Activated T-cell treated with anti-CD3 and anti-CD28 coated beads for 24 hours (primary cell): ENCODE results near the gene CACNA1C.

ENCODE experiments used
- DNase-seq: peaks from one replicate; pipeline ENCODE4 v3.0.0-alpha.2; 2020; ENCODE audit warnings: low read depth

CACNA1C gene

DNA sequence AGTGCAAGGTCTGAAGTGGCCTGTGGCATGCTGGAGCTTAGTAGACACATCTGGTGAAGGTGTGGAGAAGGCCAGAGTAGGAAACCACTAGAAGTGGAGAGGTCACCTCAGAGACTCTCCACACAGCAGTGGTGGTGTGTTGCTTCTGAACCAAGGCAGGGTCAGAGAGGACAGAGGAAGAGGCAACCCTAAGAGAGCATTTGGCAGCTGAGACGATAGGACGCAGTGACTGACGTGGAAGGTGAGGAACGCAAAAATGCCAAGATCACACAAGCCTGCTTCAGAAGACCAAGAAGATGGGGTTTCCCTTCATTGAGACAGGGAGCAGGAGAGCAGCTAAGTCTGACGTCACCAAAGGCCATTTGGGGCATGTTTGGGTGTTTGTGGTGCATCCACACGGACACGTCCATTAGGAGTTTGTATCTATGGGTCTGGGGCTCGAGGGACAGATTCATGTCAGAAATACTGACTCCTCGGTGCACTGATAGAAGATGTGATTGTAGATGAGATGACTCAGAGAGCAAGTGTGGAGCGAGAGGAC, 338.1 kb downstream of the CACNA1C start:
- no peak for DNase-seq

- DNase-seq = no peak
These were observed 339.0 kb downstream of the CACNA1C start for GRCh38 chr12:2391740-2392331.

DNA sequence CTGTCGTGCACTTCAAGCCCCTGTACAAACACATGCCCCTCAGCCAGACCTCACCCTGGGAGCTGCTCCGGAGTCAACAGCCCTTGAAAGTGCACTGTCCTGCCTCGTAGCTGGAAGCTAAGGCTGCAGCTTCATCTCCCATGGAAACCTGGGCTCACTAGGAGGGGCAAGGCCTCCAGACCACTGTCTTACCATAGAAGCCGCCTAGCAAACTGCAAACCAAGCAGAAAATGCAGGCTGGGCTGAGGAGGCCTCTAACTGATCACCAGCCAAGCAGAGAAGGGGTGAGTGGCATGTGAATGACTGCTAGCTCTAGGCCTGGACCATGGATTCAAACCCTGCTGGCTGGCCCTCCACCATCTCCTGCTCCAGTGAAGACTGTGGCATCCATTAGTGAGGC, 340.2 kb downstream of the CACNA1C start:
- no peak for DNase-seq

- DNase-seq = no peak
These were observed 341.2 kb downstream of the CACNA1C start for GRCh38 chr12:2393996-2394395.

DNA sequence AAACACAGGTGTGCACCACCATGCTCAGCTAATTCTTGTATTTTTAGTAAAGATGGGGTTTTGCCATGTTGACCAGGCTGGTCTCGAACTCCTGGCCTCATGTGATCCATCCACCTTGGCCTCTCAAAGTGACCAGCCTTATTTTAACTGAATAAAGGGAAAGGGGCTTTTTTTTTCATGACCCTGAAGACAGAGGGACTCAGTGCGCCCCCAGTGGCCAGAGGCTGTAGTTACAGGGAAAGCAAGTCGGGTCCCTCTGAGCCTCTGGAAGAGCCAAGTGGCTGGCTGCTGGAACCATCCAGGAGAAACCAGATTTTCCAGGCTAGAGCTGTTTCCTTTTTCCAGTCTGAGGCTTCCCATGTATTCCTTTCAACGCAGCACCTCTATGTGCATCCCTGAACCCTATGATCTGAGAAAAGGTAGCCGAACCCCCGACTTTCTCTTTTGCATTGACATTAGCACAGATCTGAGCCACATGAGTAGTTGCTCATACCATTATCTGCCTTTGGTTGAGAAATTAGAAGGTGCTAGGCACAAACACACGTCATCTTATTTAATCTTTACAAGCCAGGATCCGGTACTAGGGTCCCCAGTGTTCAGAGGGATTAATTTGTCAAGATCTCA, 342.7 kb downstream of the CACNA1C start:
- peak; percentile 3 for DNase-seq

DNA sequence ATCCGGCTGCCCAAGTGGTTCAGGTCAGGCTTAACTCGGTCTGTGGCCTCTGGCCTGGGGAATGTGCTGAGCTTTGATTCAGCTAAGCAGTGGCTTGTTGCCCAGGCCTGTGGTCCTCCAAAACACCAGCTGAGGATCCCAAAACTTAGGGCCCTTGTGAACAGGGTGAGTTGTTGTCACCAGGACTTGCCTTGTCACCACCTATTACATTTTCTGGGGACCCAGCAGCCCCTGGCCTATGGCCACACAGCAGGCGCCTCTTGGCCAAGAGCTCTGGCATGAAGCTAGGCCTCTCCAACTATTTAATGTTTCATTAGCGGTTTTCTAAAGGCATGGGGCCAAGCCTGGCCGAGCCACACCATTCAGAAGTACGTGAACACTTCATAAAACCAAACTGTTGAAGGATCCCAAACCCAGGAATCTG, 343.7 kb downstream of the CACNA1C start:
- no peak for DNase-seq

DNA sequence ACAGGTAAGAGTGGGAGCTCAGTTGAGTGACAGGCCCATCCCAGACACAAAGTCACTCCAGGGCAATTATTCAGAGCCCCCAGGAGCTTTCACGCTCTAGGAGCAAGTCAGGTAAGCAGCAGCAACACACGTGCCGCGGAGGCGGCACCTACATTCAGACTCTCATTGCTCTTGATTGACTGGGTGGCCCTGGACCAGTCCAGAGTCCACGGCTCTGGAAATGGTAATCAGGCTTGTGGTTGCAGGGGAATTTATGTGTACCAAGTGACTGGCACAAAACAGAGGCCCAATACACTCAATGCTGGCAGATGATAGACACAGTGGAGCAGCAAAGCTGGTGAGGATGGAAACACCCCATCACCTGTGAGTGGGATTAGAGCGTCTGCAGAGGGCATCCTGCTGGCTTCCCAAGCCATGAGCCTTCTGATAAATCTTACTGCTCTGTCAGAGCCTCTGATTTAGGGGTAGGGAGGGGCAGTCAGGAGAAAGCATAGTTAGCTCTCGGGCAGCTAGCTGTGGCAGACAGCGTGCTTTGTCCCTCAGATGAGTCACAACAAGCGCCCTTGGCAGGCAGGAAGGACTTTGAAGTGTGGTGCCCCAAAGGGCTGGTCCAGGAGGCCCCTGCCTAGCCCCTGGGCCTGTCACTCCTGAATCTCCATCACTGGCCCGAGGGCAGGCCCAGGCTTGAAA, 344.7 kb downstream of the CACNA1C start:
- no peak for DNase-seq

DNA sequence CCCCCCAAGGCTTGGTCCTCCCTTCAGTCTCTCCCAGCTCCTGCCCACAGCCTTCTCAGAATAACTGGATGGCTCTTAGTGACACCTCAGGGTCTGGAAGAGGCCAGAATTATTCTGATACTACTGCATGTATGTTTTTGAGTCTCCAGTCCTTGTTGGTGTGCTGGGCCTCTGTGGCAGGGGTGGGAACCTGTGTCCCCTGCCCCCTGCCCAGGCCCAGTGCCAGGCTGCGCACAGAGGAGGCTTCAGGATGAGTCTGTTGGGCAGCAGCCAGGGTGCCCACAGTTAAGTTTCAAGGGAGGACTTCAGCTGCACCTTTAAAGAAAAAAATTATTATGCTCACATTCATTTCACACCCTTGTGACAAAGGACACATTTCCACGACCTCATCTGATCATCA, 348.3 kb downstream of the CACNA1C start:
- no peak for DNase-seq

DNA sequence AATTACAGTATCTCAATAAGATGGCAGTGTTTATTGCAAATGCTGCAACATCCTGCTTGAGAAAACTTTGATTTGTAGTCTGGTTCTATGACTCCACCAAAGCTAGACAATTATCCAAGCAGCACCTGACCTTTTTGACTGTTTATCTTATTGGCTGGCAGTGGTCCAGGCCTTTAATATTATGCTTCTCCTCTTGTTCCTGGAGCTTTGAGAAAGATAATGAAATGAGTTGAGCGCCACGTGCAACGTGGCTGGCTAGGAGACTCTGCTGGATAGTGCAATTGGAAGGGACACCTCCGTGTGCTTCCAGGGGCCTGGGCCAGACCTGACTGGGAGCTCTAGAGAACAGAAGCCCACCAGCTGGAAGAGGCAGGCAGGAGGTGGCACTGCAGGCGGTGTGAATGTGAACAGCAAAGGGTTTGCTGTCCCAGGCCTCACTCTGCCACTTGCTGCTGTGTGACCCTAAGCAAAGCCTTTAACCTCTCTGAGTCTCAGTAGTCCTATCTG, 349.3 kb downstream of the CACNA1C start:
- no peak for DNase-seq

GRCh38 chr12:2403221-2403976, 350.6 kb downstream of the CACNA1C start:
- DNase-seq = no peak

DNA sequence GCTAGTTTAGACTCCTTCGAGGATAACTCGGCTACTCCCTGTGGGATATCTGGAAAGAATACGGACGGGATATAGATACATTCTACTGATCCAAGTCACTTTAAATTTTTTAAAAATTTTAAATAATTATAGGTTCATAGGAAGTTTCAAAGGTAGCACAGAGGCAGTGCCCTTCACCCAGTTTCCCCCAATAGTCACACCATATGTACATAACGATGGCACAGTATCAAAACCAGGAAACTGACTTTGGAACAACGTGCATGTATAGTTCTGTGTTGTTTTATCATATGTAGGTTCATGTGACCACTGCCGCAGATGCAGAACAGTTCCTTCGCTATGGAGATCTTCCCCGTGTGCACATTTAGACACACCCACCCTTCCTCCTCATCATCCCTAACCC, 352.3 kb downstream of the CACNA1C start:
- DNase-seq = no peak

- DNase-seq = no peak
These were observed 354.1 kb downstream of the CACNA1C start for GRCh38 chr12:2406903-2407302.

- no peak for DNase-seq
These were observed 355.5 kb downstream of the CACNA1C start for GRCh38 chr12:2408262-2408661.

- no peak for DNase-seq
These were observed 357.0 kb downstream of the CACNA1C start for GRCh38 chr12:2409656-2410265.

DNA sequence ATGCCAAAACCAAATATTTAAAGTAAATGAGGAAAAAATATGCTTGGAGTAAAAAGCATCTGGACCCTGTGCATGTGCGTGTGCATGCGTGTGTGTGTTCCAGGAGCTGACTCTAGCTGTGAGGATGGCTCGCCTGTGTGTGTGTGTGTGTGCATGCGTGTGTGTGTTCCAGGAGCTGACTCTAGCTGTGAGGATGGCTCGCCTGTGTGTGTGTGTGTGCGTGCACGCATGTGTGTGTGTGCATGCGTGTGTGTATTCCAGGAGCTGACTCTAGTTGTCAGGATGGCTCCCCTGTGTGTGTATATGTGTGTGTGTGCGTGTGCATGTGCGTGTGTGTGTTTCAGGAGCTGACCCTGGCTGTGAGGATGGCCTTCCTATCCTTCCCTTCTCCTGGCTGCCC, 357.7 kb downstream of the CACNA1C start:
- no peak for DNase-seq

GRCh38 chr12:2411011-2411410, 358.2 kb downstream of the CACNA1C start:
- DNase-seq = no peak

DNA sequence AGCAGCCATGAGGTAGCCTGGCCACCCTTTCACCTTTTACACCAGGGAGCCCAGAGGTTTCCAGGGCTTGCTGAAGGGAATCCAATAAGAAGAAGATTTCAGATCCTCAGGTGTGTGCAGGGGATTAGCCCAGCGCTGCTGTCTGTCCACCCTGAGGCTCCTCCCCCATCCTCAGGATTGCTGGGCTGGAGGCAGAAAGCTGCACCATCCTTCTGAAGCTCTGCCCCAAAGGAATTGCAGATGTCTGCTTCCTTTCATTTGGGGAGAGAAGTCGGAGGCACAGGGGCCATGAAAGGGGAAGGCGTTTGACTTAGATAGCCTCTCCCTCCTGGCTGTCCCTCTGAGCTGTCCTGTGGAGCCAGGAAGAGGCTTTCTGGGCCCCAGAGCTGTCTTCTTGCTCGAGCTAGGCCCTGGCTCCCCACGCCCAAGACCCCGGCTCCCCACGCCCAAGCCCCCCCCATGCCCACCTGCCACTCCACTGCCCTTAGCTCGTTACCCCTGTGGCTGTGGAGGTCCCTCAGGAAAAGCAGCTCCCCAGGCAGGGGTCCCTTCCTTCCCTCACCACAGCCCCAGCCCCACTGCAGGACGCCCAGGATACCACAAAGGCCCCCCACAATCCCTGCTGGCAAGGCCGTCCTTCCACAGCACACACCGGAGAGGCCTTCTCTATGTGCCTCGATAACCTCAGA, 359.0 kb downstream of the CACNA1C start:
- no peak for DNase-seq

GRCh38 chr12:2412305-2412643, 359.5 kb downstream of the CACNA1C start:
- no peak for DNase-seq

DNA sequence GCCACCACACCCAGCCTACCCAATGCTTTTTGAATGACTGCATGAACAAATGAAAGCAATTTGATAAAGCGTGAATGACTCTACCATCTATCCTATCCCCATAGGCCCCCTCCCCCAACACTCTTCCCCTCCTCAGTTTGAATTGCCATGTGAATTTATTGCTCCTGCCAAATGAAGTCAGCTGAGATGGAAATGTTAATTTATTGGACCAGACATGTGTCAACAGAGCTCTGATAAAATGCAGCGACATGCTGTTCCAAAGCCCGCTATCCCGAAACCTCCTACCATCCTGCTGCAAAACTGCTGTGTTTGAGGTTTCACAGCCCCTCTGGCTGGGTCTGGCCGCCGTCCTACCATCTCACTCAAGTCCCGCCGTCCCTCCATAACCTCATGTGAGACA, 360.5 kb downstream of the CACNA1C start:
- no peak for DNase-seq

DNA sequence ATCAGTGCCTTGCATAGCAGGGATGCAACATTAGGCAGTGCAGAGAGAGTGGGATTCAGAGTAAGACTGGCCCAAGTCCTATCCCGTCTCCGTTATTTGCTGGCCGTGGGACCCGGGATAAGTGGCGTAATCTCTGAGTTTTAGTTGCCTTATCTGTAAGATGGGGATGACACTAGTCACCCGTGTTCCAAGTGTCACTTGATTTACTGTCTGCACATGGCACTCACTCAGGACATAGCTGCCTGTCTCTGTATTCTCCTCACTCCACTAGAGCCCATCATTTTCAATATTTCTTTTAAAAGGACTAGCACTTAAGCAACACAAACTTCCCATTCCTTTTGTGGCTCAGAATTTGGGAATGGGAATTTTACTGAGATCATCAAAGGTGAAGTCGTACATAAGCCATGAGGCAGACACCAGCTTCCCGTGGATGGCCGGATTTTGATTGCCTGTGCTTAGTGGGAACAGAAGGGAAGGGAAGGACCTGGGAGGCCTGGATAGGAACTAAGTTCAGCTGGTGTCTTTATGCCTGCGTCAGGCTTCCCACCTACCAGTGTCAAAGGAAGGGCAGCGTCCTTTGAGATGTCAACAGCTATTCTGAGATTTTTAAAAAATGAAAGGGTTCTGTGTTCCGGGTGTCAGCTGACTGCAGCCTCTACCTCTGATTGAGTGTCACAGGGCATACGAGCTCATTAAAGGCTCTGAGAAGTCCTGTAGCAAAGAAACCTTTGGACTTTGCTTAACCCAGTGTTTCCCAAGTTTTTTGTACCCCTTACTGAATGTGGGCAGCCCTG, 361.4 kb downstream of the CACNA1C start:
- no peak for DNase-seq
